Transverse colon (tissue), 4 donors: ENCODE results near the gene KREMEN2. TPM values are rescaled to one million over a fixed set of nuclear protein-coding genes. Genes with fewer than 3 reads are reported as not detected.
"Not testable (repeated sequence)": the region's sequence is repeated elsewhere in the genome, so short reads cannot be mapped to it uniquely, and the experiment has no call there.

Experiments
- DNase-seq: peaks from one replicate; pipeline ENCODE4 v3.0.0-alpha.2; 2019
- H3K27ac ChIP-seq, 4 donors: fragments of 200-600 bp; sonication (generic); 2 replicates each; pipeline ENCODE4 v1.5.1; 2016 to 2018; ENCODE audit warnings: inconsistent platforms in 4 of 4
- H3K27me3 ChIP-seq: fragments of 200-600 bp; sonication (generic); 2 replicates; pipeline ENCODE4 v1.5.1; 2017; ENCODE audit warnings: inconsistent platforms
- H3K36me3 ChIP-seq, 4 donors: fragments of 200-600 bp; sonication (generic); 2 replicates each; pipeline ENCODE4 v1.5.1; 2017 to 2019; ENCODE audit warnings: inconsistent platforms in 4 of 4
- H3K4me1 ChIP-seq, 4 donors: fragments of 200-600 bp; sonication (generic); 2 replicates each; pipeline ENCODE4 v1.5.1; 2017 to 2020; ENCODE audit warnings: inconsistent platforms in 4 of 4
- H3K4me3 ChIP-seq, 4 donors: fragments of 200-600 bp; sonication (generic); 1 replicate in 1 of 4; 2 replicates in 3 of 4; pipeline versions ENCODE4 v1.5.1 to v1.6.1; 2017 to 2019; ENCODE audit warnings: inconsistent platforms in 4 of 4
- H3K9me3 ChIP-seq, 2 donors: fragments of 200-600 bp; sonication (generic); 2 replicates each; pipeline ENCODE4 v1.5.1; 2017 to 2019; ENCODE audit warnings: inconsistent platforms in 2 of 2
- CTCF ChIP-seq, 5 experiments: fragments of 200-600 bp in 3 of 5; fragments of 450-650 bp in 2 of 5; sonication (generic) in 3 of 5; IDR thresholded peaks; 1 replicate in 2 of 5; 2 replicates in 3 of 5; pipeline ENCODE4 v1.5.1; 2016 to 2017; ENCODE audit warnings: antibody characterized with exemption in 5 of 5, inconsistent platforms in 3 of 5, mild to moderate bottlenecking in 2 of 5, moderate library complexity in 1 of 5
- EP300 ChIP-seq: sonication (generic); formaldehyde crosslinking; IDR thresholded peaks from one replicate; pipeline ENCODE4 v1.6.1; 2017; ENCODE audit warnings: antibody characterized with exemption, low read depth
- POLR2A ChIP-seq: fragments of 450-650 bp; IDR thresholded peaks from one replicate; pipeline ENCODE4 v1.6.1; 2016; ENCODE audit warnings: antibody characterized with exemption, mild to moderate bottlenecking, moderate library complexity
- POLR2AphosphoS5 ChIP-seq, 3 donors: sonication (generic); formaldehyde crosslinking; IDR thresholded peaks; one replicate each; pipeline ENCODE4 v1.6.1; 2016; ENCODE audit warnings: antibody characterized with exemption in 3 of 3
- WGBS, 2 donors: methylation state at CpG; one replicate each; pipeline ENCODE4 v1.1.5; 2018; ENCODE audit warnings: low coverage in 1 of 2; 5-methylcytosine and 5-hydroxymethylcytosine counted together
- in situ Hi-C, 4 donors: fragments of 200-750 bp; cut with MboI; loops; one replicate each; pipeline versions ENCODE4 v1.15.0 to v1.15.1; 2017; ENCODE audit warnings: low sequenced_read_pairs in 3 of 4, low pct_ligation_motif_present in 1 of 4, low pct_unique_long_range_greater_than_20kb in 1 of 4
- intact Hi-C: fragments of 100-400 bp; cut with DNase I; formaldehyde crosslinking; loops from one replicate; pipeline ENCODE4 v1.15.1; 2023; ENCODE audit warnings: low total_unique reads
- total RNA-seq, 4 donors: library from RNA; depleted of rRNA; stranded (reverse); fragments of >200 nt; gene quantifications; one replicate each; pipeline ENCODE4 v1.1.0, GENCODE V29; 2016

Gene KREMEN2
- total RNA-seq, 4 donors from 2014 or later = 0.79 to 3.2 (median 1.1) TPM; not detected in 1

GRCh38 chr16:2930236-2930635, 33.8 kb upstream of the KREMEN2 start:
- in situ Hi-C loops = no loop called here
- peaks cover 0 to 28% (median 7%) of the 10 kb centered on the region in 4 donors for H3K36me3 ChIP-seq
- peaks cover 0 to 8% (median 2%) of the 10 kb centered on the region in 4 donors for H3K4me1 ChIP-seq
- H3K27ac ChIP-seq = no peak overlapping the region
- no peak for DNase-seq
- intact Hi-C loops = no loop called here
- H3K27me3 ChIP-seq = no peaks in the 10 kb centered on the region
- no peak overlapping the region for H3K4me3 ChIP-seq
- 94% methylated on average over 14 of the region's 15 CpGs; no CpG with 5 or more reads in 1 of the 2 donors for WGBS, 2 donors
- H3K9me3 ChIP-seq = no peaks in the 10 kb centered on the region
- no peak for TF ChIP-seq CTCF (IDR thresholded peaks at IDR 0.05)
- no peak for TF ChIP-seq EP300
- no peak for TF ChIP-seq POLR2A
- no peak for TF ChIP-seq POLR2AphosphoS5 (IDR thresholded peaks at IDR 0.05)

GRCh38 chr16:2931231-2931914, 32.7 kb upstream of the KREMEN2 start:
- peaks cover 0 to 28% (median 7%) of the 10 kb centered on the region in 4 donors for H3K36me3 ChIP-seq
- H3K9me3 ChIP-seq, H3K4me1 ChIP-seq, DNase-seq, H3K27ac ChIP-seq, H3K27me3 ChIP-seq, intact Hi-C loops, H3K4me3 ChIP-seq, in situ Hi-C loops: not testable (repeated sequence)
- 92 to 97% methylated on average over 5 to 13 of the region's 13 CpGs for WGBS, 2 donors

GRCh38 chr16:2933136-2933535, 30.9 kb upstream of the KREMEN2 start:
- Histone ChIP-seq H3K36me3 (peaks cover 0 to 43% (median 7%) of the 10 kb centered on the region in 4 donors), H3K4me1 (no peaks in the 10 kb centered on the region), H3K9me3 (no peaks in the 10 kb centered on the region), H3K27me3 (no peaks in the 10 kb centered on the region), H3K27ac (no peak overlapping the region), H3K4me3 (no peak overlapping the region)
- intact Hi-C loops = no loop called here
- TF ChIP-seq CTCF (IDR thresholded peaks at IDR 0.05) (no peak), EP300 (no peak), POLR2AphosphoS5 (IDR thresholded peaks at IDR 0.05) (no peak), POLR2A (no peak)
- no peak for DNase-seq
- WGBS, 2 donors = 94% methylated on average over 27 of the region's 30 CpGs; no CpG with 5 or more reads in 1 of the 2 donors
- in situ Hi-C loops = no loop called here

- TF ChIP-seq POLR2AphosphoS5 (IDR thresholded peaks at IDR 0.05) (no peak), EP300 (no peak), POLR2A (no peak), CTCF (IDR thresholded peaks at IDR 0.05) (no peak)
Measured at GRCh38 chr16:2933701-2934100, 30.4 kb upstream of the KREMEN2 start.

More at GRCh38 chr16:2933701-2934100, 30.4 kb upstream of the KREMEN2 start:
- Histone ChIP-seq H3K4me3 (no peak overlapping the region), H3K27me3 (no peaks in the 10 kb centered on the region), H3K27ac (no peak overlapping the region), H3K36me3 (peaks cover 0 to 45% (median 8%) of the 10 kb centered on the region in 4 donors), H3K4me1 (no peaks in the 10 kb centered on the region), H3K9me3 (no peaks in the 10 kb centered on the region)
- DNase-seq = no peak
- intact Hi-C loops (no loop called here), in situ Hi-C loops (no loop called here)
- WGBS, 2 donors = 95% methylated on average over 19 of the region's 22 CpGs; no CpG with 5 or more reads in 1 of the 2 donors
